SK-N-SH treated with all-trans-retinoic acid at 6 μM for 48 hours (cell line): ENCODE measurements around the gene MMP28.

ENCODE experiments used
- ATAC-seq: fragments of 200-7000 bp; cut with Tn5 transposase; 3 replicates; pipeline ENCODE4 v1.9.1; 2020; ENCODE audit warnings: mild to moderate bottlenecking, moderate library complexity
- ARNTL ChIP-seq: fragments of 450-650 bp; formaldehyde crosslinking; IDR thresholded peaks from 2 replicates; pipeline ENCODE4 v1.5.0; 2020; ENCODE audit warnings: low read depth, mild to moderate bottlenecking, moderate library complexity, borderline replicate concordance
- BACH2 ChIP-seq: fragments of 250-450 bp; sonication (Bioruptor Pico); IDR thresholded peaks from 2 replicates; pipeline ENCODE4 v1.9.0; 2021; ENCODE audit warnings: mild to moderate bottlenecking, borderline replicate concordance
- CSDC2 ChIP-seq: fragments of 250-450 bp; sonication (Bioruptor Pico); IDR thresholded peaks from 2 replicates; pipeline ENCODE4 v1.5.0; 2020; ENCODE audit warnings: mild to moderate bottlenecking, moderate library complexity
- CSRNP3 ChIP-seq: fragments of 250-450 bp; sonication (Bioruptor Pico); IDR thresholded peaks from 2 replicates; pipeline ENCODE4 v1.5.1; 2021; ENCODE audit warnings: mild to moderate bottlenecking, moderate library complexity
- ESRRG ChIP-seq: fragments of 250-450 bp; sonication (Bioruptor Pico); IDR thresholded peaks from 2 replicates; pipeline ENCODE4 v1.6.1; 2021; ENCODE audit warnings: mild to moderate bottlenecking
- GLIS3 ChIP-seq: fragments of 250-450 bp; sonication (Bioruptor Pico); IDR thresholded peaks from 2 replicates; pipeline ENCODE4 v1.5.0; 2020; ENCODE audit warnings: mild to moderate bottlenecking, moderate library complexity
- ISL1 ChIP-seq: fragments of 250-450 bp; sonication (Bioruptor Pico); IDR thresholded peaks from 2 replicates; pipeline ENCODE4 v2.1.2; 2022; ENCODE audit warnings: mild to moderate bottlenecking, moderate library complexity
- OSR1 ChIP-seq: fragments of 250-450 bp; sonication (Bioruptor Pico); IDR thresholded peaks from 2 replicates; pipeline ENCODE4 v1.8.0; 2022; ENCODE audit warnings: moderate library complexity, mild to moderate bottlenecking, inconsistent platforms
- PATZ1 ChIP-seq: fragments of 250-450 bp; sonication (Bioruptor Pico); IDR thresholded peaks from 2 replicates; pipeline ENCODE4 v1.8.0; 2020; ENCODE audit warnings: mild to moderate bottlenecking, moderate library complexity, borderline replicate concordance
- POU6F1 ChIP-seq: fragments of 250-450 bp; sonication (Bioruptor Pico); IDR thresholded peaks from 2 replicates; pipeline ENCODE4 v1.8.0; 2021; ENCODE audit warnings: low read depth, mild to moderate bottlenecking, moderate library complexity, borderline replicate concordance
- PPARA ChIP-seq: fragments of 250-450 bp; sonication (Bioruptor Pico); IDR thresholded peaks from 2 replicates; pipeline ENCODE4 v1.5.0; 2020; ENCODE audit warnings: mild to moderate bottlenecking, borderline replicate concordance
- RARB ChIP-seq: fragments of 250-450 bp; sonication (Bioruptor Pico); IDR thresholded peaks from 2 replicates; pipeline ENCODE4 v1.8.0; 2021; ENCODE audit warnings: mild to moderate bottlenecking, moderate library complexity
- SNAI2 ChIP-seq: fragments of 250-450 bp; sonication (Bioruptor Pico); IDR thresholded peaks from 2 replicates; pipeline ENCODE4 v1.5.0; 2020; ENCODE audit warnings: mild to moderate bottlenecking, moderate library complexity
- TCF4 ChIP-seq: fragments of 250-450 bp; sonication (Bioruptor Pico); IDR thresholded peaks from 2 replicates; pipeline ENCODE4 v1.8.0; 2021; ENCODE audit warnings: mild to moderate bottlenecking, moderate library complexity, borderline replicate concordance
- TOX ChIP-seq: fragments of 250-450 bp; sonication (Bioruptor Pico); IDR thresholded peaks from 2 replicates; pipeline ENCODE4 v1.8.0; 2021; ENCODE audit warnings: mild to moderate bottlenecking, moderate library complexity, borderline replicate concordance
- ZC3H10 ChIP-seq: fragments of 250-450 bp; sonication (Bioruptor Pico); IDR thresholded peaks from 2 replicates; pipeline ENCODE4 v1.5.1; 2021; ENCODE audit warnings: mild to moderate bottlenecking, moderate library complexity
- ZFP3 ChIP-seq: fragments of 250-450 bp; sonication (Bioruptor Pico); IDR thresholded peaks from 2 replicates; pipeline ENCODE4 v1.5.0; 2020; ENCODE audit warnings: mild to moderate bottlenecking, moderate library complexity
- ZFP30 ChIP-seq: fragments of 450-650 bp; formaldehyde crosslinking; IDR thresholded peaks from 2 replicates; pipeline ENCODE4 v1.5.0; 2022; ENCODE audit warnings: mild to moderate bottlenecking, moderate library complexity
- ZNF565 ChIP-seq: fragments of 450-650 bp; formaldehyde crosslinking; conservative IDR thresholded peaks from 2 replicates; pipeline ENCODE4 v1.5.0; 2020; ENCODE audit warnings: low read depth, mild to moderate bottlenecking, moderate library complexity
- ZNF70 ChIP-seq: fragments of 450-650 bp; formaldehyde crosslinking; IDR thresholded peaks from 2 replicates; pipeline ENCODE4 v1.5.0; 2020; ENCODE audit warnings: mild to moderate bottlenecking, moderate library complexity
- ZNF8 ChIP-seq: fragments of 450-650 bp; formaldehyde crosslinking; IDR thresholded peaks from 2 replicates; pipeline ENCODE4 v1.5.0; 2020; ENCODE audit warnings: mild to moderate bottlenecking, moderate library complexity
- TF ChIP-seq, protein P1 (sequence below): fragments of 250-450 bp; sonication (Bioruptor Pico); IDR thresholded peaks from 2 replicates; pipeline ENCODE4 v1.5.1; 2020; ENCODE audit warnings: low read depth, mild to moderate bottlenecking, moderate library complexity
- TF ChIP-seq, protein P2 (sequence below): fragments of 250-450 bp; sonication (Bioruptor Pico); IDR thresholded peaks from 2 replicates; pipeline ENCODE4 v1.5.0; 2020; ENCODE audit warnings: mild to moderate bottlenecking, moderate library complexity

MMP28 gene

DNA sequence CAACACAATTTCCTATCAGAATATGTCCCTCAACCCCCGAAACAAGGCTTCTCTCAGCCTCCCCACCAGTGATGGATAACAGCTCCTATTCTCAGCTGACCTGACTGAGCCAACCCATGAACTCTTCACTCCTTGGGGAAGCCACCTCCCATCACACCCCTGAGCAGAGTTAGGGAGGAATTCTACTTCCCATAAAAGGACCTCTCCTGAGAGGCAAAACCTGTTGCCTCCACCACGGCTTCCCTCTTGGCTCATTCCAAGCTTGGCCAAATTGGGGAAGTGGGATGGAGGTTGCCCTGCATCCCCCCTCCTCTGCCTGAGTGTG lies 69.7 kb downstream of the MMP28 start:
- TF ChIP-seq PATZ1 (CRISPR knock-in tag) (no peak), ARNTL (CRISPR knock-in tag) (no peak), BACH2 (CRISPR knock-in tag) (no peak), CSRNP3 (CRISPR knock-in tag) (no peak), ZNF8 (CRISPR knock-in tag) (no peak), GLIS3 (no peak), POU6F1 (CRISPR knock-in tag) (no peak), ZNF70 (no peak), ISL1 (CRISPR knock-in tag) (no peak), CSDC2 (CRISPR knock-in tag) (no peak), OSR1 (CRISPR knock-in tag) (no peak), ZC3H10 (CRISPR knock-in tag) (no peak), SNAI2 (CRISPR knock-in tag) (no peak), ZFP3 (CRISPR knock-in tag) (no peak), ZNF565 (no peak), RARB (no peak), ZFP30 (no peak)
- peak; percentile 50 for ATAC-seq

DNA sequence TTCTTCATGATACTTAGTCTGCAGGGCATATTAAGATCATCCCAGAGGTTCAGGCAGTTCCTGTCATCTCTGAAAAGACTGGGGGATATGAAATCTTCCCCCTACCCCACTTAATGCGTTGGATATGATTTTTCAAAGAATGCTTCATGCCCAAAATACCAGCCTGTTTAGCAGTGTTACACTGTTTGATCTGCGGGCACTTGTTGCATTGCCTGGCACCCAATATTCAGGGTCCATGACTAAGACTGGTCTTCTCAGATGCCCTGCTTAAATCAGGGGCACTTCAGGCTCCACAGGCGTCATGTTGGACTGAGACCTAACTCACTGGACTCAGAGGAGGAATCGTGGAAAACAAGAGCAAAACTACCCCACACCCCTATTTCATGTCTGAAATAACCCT lies 70.4 kb downstream of the MMP28 start:
- TF ChIP-seq GLIS3 (no peak), ISL1 (CRISPR knock-in tag) (no peak), ZNF70 (no peak), ZFP3 (CRISPR knock-in tag) (no peak)
- no peak for ATAC-seq

DNA sequence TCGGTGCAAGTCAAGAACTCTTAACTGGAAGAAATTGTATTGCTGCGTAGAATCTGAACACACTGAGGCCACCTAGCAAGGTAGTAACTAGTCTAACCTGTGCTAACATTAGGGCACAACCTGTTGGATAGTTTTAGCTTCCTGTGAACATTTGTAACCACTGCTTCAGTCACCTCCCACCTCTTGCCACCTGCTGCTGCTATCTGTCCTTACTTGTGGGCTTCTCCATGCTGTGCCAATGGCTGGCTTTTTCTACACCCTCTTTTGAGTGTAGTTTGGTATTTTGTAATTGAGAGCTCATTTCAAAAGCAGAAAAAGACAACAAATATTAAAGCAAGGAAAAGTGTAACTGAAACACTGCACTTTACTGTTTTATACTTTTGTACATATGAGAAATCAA lies 71.7 kb downstream of the MMP28 start:
- no peak for ATAC-seq
- no peak for TF ChIP-seq POU6F1 (CRISPR knock-in tag)
- TF ChIP-seq RARB = no peak
- no peak for TF ChIP-seq ZFP30
- no peak for TF ChIP-seq ZC3H10 (CRISPR knock-in tag)
- no peak for TF ChIP-seq ESRRG (CRISPR knock-in tag)
- TF ChIP-seq PPARA (CRISPR knock-in tag) = no peak
- TF ChIP-seq SNAI2 (CRISPR knock-in tag) = no peak
- TF ChIP-seq ZNF565 = no peak
- TF ChIP-seq ZFP3 (CRISPR knock-in tag) = no peak
- no peak for TF ChIP-seq CSRNP3 (CRISPR knock-in tag)
- TF ChIP-seq TOX (CRISPR knock-in tag) = no peak
- TF ChIP-seq, protein P1, sequence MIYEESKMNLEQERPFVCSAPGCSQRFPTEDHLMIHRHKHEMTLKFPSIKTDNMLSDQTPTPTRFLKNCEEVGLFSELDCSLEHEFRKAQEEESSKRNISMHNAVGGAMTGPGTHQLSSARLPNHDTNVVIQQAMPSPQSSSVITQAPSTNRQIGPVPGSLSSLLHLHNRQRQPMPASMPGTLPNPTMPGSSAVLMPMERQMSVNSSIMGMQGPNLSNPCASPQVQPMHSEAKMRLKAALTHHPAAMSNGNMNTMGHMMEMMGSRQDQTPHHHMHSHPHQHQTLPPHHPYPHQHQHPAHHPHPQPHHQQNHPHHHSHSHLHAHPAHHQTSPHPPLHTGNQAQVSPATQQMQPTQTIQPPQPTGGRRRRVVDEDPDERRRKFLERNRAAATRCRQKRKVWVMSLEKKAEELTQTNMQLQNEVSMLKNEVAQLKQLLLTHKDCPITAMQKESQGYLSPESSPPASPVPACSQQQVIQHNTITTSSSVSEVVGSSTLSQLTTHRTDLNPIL = no peak
- TF ChIP-seq TCF4 (CRISPR knock-in tag) = no peak
- TF ChIP-seq, protein P2, sequence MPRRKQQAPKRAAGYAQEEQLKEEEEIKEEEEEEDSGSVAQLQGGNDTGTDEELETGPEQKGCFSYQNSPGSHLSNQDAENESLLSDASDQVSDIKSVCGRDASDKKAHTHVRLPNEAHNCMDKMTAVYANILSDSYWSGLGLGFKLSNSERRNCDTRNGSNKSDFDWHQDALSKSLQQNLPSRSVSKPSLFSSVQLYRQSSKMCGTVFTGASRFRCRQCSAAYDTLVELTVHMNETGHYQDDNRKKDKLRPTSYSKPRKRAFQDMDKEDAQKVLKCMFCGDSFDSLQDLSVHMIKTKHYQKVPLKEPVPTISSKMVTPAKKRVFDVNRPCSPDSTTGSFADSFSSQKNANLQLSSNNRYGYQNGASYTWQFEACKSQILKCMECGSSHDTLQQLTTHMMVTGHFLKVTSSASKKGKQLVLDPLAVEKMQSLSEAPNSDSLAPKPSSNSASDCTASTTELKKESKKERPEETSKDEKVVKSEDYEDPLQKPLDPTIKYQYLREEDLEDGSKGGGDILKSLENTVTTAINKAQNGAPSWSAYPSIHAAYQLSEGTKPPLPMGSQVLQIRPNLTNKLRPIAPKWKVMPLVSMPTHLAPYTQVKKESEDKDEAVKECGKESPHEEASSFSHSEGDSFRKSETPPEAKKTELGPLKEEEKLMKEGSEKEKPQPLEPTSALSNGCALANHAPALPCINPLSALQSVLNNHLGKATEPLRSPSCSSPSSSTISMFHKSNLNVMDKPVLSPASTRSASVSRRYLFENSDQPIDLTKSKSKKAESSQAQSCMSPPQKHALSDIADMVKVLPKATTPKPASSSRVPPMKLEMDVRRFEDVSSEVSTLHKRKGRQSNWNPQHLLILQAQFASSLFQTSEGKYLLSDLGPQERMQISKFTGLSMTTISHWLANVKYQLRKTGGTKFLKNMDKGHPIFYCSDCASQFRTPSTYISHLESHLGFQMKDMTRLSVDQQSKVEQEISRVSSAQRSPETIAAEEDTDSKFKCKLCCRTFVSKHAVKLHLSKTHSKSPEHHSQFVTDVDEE (CRISPR knock-in tag) = no peak
- no peak for TF ChIP-seq ARNTL (CRISPR knock-in tag)
